ENCODE results near the gene BAIAP2L1.

The BAIAP2L1 gene

DNA sequence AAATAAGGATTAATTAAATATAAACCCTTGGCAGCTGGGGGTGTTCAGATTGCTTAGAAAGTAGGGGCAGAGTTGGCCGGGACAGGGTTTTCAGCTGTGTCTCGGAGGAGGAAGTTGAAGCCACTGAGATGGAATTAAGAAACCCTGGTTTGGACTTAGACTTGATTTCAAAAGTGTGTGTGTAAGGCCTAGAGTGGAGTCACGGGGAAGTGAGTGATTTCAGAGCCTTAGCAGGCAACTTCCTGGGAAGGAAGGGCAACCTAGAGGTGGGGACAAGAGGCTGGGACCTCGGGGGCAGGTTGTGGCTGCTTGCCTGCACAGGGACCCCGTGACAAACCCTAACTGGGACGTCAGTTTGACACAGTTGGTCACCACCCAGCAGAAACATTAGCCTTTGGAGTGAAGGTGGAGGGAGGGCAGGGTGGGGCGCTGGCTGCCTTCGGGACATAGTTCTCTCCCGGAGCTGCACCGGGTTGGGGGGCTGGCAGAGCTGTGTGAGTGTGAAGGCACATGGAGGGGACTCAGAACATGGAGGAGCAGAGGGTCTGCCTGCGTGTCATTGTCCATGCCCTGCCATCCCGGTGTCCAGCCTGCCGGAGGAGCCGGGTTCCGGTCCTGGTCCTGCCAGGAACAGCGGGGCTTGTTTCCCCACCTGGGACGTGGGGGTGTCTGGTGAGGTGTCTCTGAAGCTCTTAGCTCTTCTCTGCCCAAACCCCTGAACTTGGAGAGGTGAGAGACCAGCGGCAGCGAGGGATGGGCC is 117.6 kb downstream of the BAIAP2L1 start:
- Mint-ChIP-seq H3K27me3 (no peaks in the 10 kb centered on the region), H3K4me1 (peaks cover 22% of the 10 kb centered on the region), H3K36me3 (peaks cover 1% of the 10 kb centered on the region), H3K4me3 (peak overlapping the region; percentile 22), H3K9me3 (no peaks in the 10 kb centered on the region), H3K27ac (peak overlapping the region; percentile 87)
- ATAC-seq (ENCODE audit: low read depth) = no peak
- no peak for DNase-seq (ENCODE audit: low spot score in 2 of 2)

DNA sequence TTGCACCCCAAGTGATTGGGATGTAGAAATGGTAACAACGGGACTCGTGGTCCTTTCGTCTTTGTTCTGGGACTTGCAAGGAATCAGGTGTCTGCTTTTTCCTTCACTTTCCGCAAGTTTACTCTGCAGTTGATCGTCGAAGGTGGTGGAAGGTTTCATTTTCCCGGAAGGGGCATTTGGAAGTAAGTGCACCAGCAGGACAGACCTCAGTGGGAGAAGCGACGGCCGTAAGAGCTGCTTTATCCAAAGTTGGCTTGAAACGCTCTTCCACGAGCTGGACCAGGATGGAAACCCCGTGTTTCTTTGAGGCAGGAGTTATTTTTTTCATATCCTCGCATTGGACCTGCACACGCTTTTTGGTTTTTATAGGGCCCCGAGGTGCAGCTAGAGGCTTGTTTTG is 118.2 kb downstream of the BAIAP2L1 start:
- H3K4me1 Mint-ChIP-seq = peaks cover 22% of the 10 kb centered on the region
- H3K36me3 Mint-ChIP-seq = peaks cover 1% of the 10 kb centered on the region
- ATAC-seq (ENCODE audit: low read depth) = no peak
- H3K4me3 Mint-ChIP-seq = peak overlapping the region; percentile 89
- no peaks in the 10 kb centered on the region for H3K27me3 Mint-ChIP-seq
- DNase-seq (ENCODE audit: low spot score in 2 of 2) = no peak
- H3K9me3 Mint-ChIP-seq = no peaks in the 10 kb centered on the region
- peak overlapping the region; percentile 87 for H3K27ac Mint-ChIP-seq

DNA sequence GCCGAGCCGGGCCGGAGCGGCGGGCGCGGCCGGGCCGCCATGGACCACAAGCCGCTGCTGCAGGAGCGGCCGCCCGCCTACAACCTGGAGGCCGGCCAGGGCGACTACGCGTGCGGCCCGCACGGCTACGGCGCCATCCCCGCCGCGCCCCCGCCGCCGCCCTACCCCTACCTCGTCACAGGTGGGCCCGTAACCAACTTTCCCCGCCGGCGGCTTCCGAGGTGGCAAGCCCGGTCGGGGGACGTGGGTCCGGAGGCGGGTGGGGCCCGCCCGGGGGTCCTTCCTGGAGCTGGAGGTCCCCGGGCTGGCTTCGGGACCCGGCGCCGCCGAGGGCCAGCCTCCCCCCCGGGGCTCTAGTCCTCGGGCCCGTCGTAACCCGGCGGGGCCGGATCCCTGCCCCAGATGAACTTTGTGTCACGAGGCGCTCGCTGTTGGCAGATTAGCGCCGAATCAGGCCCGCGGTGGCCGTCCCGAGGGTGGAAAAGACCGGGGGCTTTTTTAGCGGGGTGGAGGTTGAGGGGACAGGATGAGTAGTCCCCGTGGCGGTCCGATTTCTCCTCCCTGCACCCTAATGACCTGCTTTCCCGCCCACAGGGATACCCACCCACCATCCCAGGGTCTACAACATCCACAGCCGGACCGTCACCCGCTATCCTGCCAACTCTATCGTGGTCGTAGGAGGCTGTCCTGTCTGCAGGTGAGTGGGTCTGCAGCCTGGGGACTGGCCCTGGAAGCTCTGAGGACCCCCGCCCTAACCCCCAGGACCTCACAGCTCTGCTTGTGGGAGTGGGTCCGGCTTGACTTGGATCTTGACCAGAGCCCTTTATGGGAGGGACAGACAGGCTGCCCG is 118.9 kb downstream of the BAIAP2L1 start:
- Mint-ChIP-seq H3K27me3 (no peaks in the 10 kb centered on the region), H3K4me1 (peaks cover 22% of the 10 kb centered on the region), H3K4me3 (peak overlapping the region; percentile 89), H3K27ac (peak overlapping the region; percentile 87), H3K9me3 (no peaks in the 10 kb centered on the region), H3K36me3 (peaks cover 1% of the 10 kb centered on the region)
- DNase-seq (ENCODE audit: low spot score in 2 of 2) = peak in 1 of 2 donors; percentile 35
- peak; percentile 31 for ATAC-seq (ENCODE audit: low read depth)

- peaks cover 1% of the 10 kb centered on the region for H3K36me3 Mint-ChIP-seq
- DNase-seq (ENCODE audit: low spot score in 2 of 2) = peak; percentile 82 to 85
- H3K27me3 Mint-ChIP-seq = no peaks in the 10 kb centered on the region
- peak; percentile 80 for ATAC-seq (ENCODE audit: low read depth)
- peak within 1 kb of the TSS; percentile 87 for H3K27ac Mint-ChIP-seq
- peak within 1 kb of the TSS; percentile 89 for H3K4me3 Mint-ChIP-seq
- H3K9me3 Mint-ChIP-seq = no peaks in the 10 kb centered on the region
- peaks cover 22% of the 10 kb centered on the region for H3K4me1 Mint-ChIP-seq
Observed at GRCh38 chr7:98280791-98281756, 119.8 kb downstream of the BAIAP2L1 start, which contains the start of gene BRI3. BRI3 (plus strand) TSS chr7:98281686; CDS start chr7:98281796, 110 bp downstream.

DNA sequence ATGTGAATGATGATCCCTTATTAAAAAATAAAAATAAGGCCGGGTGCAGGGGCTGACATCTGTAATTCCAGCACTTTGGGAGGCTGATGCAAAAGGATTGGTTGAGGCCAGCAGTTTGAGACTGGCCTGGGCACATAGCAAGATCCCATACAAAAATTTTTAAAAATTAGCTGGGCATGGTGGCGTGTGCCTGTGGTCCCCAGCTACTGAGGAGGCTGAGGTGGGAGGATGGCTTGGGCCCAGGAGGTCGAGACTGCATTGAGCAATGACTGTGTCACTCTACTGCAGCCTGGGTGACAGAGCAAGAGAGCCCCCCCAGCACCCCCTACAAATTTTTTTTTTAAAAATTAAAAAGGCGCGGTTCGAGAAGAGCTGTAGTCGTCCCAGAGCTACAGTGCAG is 120.6 kb downstream of the BAIAP2L1 start:
- H3K4me3 Mint-ChIP-seq = peak overlapping the region; percentile 87
- DNase-seq (ENCODE audit: low spot score in 2 of 2) (no peak), ATAC-seq (ENCODE audit: low read depth) (no peak)
- peak overlapping the region; percentile 79 for H3K27ac Mint-ChIP-seq
- H3K4me1 Mint-ChIP-seq = peaks cover 22% of the 10 kb centered on the region
- H3K9me3 Mint-ChIP-seq = no peaks in the 10 kb centered on the region
- H3K36me3 Mint-ChIP-seq = peaks cover 1% of the 10 kb centered on the region
- H3K27me3 Mint-ChIP-seq = no peaks in the 10 kb centered on the region

- H3K9me3 Mint-ChIP-seq = no peaks in the 10 kb centered on the region
- H3K4me1 Mint-ChIP-seq = peaks cover 12% of the 10 kb centered on the region
- H3K27me3 Mint-ChIP-seq = no peaks in the 10 kb centered on the region
- DNase-seq (ENCODE audit: low spot score in 2 of 2) (no peak), ATAC-seq (ENCODE audit: low read depth) (no peak)
- H3K4me3 Mint-ChIP-seq = no peak overlapping the region
- no peak overlapping the region for H3K27ac Mint-ChIP-seq
- no peaks in the 10 kb centered on the region for H3K36me3 Mint-ChIP-seq
Observed at GRCh38 chr7:98278936-98279335, 122.0 kb downstream of the BAIAP2L1 start.

DNA sequence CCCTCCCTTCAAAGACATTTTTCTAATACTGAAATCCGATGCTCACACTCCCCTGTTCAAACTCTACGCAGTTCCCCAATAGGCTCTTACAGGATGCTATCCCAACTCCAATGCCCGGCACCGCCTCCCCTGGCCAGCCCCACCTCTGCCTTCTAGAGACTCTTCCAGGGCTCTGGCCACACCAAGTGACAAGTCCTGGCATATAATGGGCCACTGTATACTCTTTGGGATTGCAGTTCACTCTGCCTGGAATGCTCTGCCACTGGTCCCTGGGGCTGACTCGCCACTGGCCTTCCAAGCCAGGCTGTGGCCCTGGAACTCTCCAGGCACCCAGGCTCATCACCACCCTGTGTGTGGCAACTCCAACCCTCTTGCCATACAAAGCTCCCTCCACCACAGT is 122.5 kb downstream of the BAIAP2L1 start:
- peaks cover 13% of the 10 kb centered on the region for H3K4me1 Mint-ChIP-seq
- H3K36me3 Mint-ChIP-seq = no peaks in the 10 kb centered on the region
- H3K4me3 Mint-ChIP-seq = no peak overlapping the region
- no peaks in the 10 kb centered on the region for H3K9me3 Mint-ChIP-seq
- no peaks in the 10 kb centered on the region for H3K27me3 Mint-ChIP-seq
- H3K27ac Mint-ChIP-seq = no peak overlapping the region
- ATAC-seq (ENCODE audit: low read depth) (no peak), DNase-seq (ENCODE audit: low spot score in 2 of 2) (no peak)

GRCh38 chr7:98276241-98276761 is 124.6 kb downstream of the BAIAP2L1 start:
- no peak overlapping the region for H3K4me3 Mint-ChIP-seq
- H3K36me3 Mint-ChIP-seq = no peaks in the 10 kb centered on the region
- no peaks in the 10 kb centered on the region for H3K27me3 Mint-ChIP-seq
- H3K9me3 Mint-ChIP-seq = no peaks in the 10 kb centered on the region
- no peak overlapping the region for H3K27ac Mint-ChIP-seq
- ATAC-seq (ENCODE audit: low read depth) (no peak), DNase-seq (ENCODE audit: low spot score in 2 of 2) (no peak)
- peaks cover 3% of the 10 kb centered on the region for H3K4me1 Mint-ChIP-seq

DNA sequence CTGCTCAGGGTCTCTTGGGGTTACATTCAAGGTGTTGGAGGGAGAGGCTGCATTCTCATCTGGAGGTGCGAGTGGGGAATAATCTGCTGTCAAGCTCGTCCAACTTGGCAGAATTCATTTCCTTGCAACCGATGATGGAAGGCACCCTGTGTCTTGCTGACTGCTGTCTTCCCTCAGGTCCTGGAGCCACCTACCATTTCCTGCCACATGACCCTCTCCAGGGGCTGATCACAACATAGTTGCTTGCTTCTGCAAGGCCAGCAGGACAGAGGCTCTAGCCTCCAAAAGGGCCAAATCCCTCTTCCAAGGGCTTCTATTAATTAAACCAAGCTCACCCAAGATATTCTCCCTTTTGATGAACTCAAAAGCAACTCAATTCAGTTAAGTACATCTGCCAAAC is 133.6 kb downstream of the BAIAP2L1 start:
- Mint-ChIP-seq H3K27ac (no peak overlapping the region), H3K4me1 (no peaks in the 10 kb centered on the region), H3K9me3 (no peaks in the 10 kb centered on the region), H3K27me3 (no peaks in the 10 kb centered on the region), H3K4me3 (no peak overlapping the region), H3K36me3 (peaks cover 6% of the 10 kb centered on the region)
- DNase-seq (ENCODE audit: low spot score in 2 of 2) = no peak
- ATAC-seq (ENCODE audit: low read depth) = no peak

DNA sequence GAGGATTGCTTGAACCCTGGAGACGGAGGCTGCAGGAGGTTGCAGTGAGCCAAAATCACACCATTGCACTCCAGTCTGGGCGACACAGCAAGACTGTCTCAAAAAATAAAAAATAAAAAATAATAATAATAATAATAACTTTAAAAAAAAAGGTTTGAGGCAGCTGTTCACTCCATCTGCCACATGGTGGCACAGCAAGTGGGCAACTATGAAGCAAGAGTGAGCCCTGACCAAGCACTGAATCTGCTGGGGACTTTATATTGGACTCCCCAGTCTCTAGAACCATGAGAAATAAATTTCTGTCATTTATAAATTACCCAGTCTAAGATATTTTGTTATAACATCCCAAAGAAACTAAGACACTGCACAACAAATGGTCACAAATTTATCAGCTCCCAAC is 134.1 kb downstream of the BAIAP2L1 start:
- Mint-ChIP-seq H3K4me3 (no peak overlapping the region), H3K4me1 (no peaks in the 10 kb centered on the region), H3K9me3 (no peaks in the 10 kb centered on the region), H3K27ac (no peak overlapping the region), H3K36me3 (peaks cover 8% of the 10 kb centered on the region), H3K27me3 (no peaks in the 10 kb centered on the region)
- DNase-seq (ENCODE audit: low spot score in 2 of 2) (no peak), ATAC-seq (ENCODE audit: low read depth) (no peak)

- DNase-seq (ENCODE audit: low spot score in 2 of 2) (no peak), ATAC-seq (ENCODE audit: low read depth) (no peak)
- peaks cover 12% of the 10 kb centered on the region for H3K36me3 Mint-ChIP-seq
- H3K27me3 Mint-ChIP-seq = no peaks in the 10 kb centered on the region
- no peak overlapping the region for H3K4me3 Mint-ChIP-seq
- H3K27ac Mint-ChIP-seq = no peak overlapping the region
- H3K9me3 Mint-ChIP-seq = no peaks in the 10 kb centered on the region
- H3K4me1 Mint-ChIP-seq = no peaks in the 10 kb centered on the region
Observed at GRCh38 chr7:98265841-98266271, 135.0 kb downstream of the BAIAP2L1 start.

GRCh38 chr7:98257701-98258100 is 143.2 kb downstream of the BAIAP2L1 start:
- Mint-ChIP-seq H3K4me1 (peaks cover 6% of the 10 kb centered on the region), H3K36me3 (peaks cover 34% of the 10 kb centered on the region), H3K4me3 (no peak overlapping the region), H3K27ac (no peak overlapping the region), H3K9me3 (no peaks in the 10 kb centered on the region), H3K27me3 (no peaks in the 10 kb centered on the region)
- DNase-seq (ENCODE audit: low spot score in 2 of 2) (no peak), ATAC-seq (ENCODE audit: low read depth) (no peak)

DNA sequence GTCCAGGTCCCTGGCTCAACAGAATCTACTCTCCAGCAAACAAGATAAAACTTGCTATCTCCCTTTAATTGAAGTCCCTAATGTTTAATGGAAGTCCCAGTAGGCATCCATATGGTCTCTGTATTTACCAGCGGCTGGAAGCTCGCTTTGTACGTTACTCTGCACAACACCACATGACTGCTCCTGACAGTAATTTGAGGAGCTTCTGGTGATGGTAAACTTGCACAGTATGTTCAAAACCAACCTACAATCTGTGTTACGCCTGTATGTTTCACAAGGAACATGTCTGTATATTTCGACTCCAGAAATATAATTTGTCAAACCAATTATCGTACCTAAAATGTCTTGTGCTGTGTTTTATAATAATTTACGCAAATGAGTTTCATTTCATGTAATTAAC is 144.5 kb downstream of the BAIAP2L1 start:
- Mint-ChIP-seq H3K27me3 (no peaks in the 10 kb centered on the region), H3K4me1 (peaks cover 10% of the 10 kb centered on the region), H3K27ac (no peak overlapping the region), H3K4me3 (no peak overlapping the region), H3K36me3 (peaks cover 30% of the 10 kb centered on the region), H3K9me3 (no peaks in the 10 kb centered on the region)
- DNase-seq (ENCODE audit: low spot score in 2 of 2) (no peak), ATAC-seq (ENCODE audit: low read depth) (no peak)
